ENCODE measurements around the gene PTPN2. TPM values are rescaled to one million over a fixed set of nuclear protein-coding genes. Genes with fewer than 3 reads are reported as not detected.

PTPN2 gene
- total RNA-seq, 3 donors from 2014 or later (not counting 1 experiment from before 2014, with no cell fraction given), result 110 to 115 (median 112) TPM

GRCh38 chr18:12823892-12824291 lies 60.1 kb downstream of the PTPN2 start:
- peak overlapping the region in 1 of 2 donors; percentile 6 for H3K27ac Mint-ChIP-seq
- peaks cover 7% of the 10 kb centered on the region for H3K4me1 ChIP-seq (ENCODE audit: control insufficient read depth, insufficient read depth, low read length)
- H3K4me1 Mint-ChIP-seq, result peaks cover 36 to 38% of the 10 kb centered on the region in 2 donors
- peaks cover 17% of the 10 kb centered on the region for H3K36me3 Mint-ChIP-seq
- H3K4me3 ChIP-seq (ENCODE audit: low read length), result no peak overlapping the region
- ATAC-seq, result no peak
- no peak for TF ChIP-seq CTCF (IDR thresholded peaks at IDR 0.05)
- H3K9me3 Mint-ChIP-seq, result peaks cover 2 to 6% of the 10 kb centered on the region in 2 donors
- H3K36me3 ChIP-seq (ENCODE audit: control insufficient read depth, insufficient read depth, low read length), result peaks cover 47% of the 10 kb centered on the region
- no peaks in the 10 kb centered on the region for H3K27me3 ChIP-seq (ENCODE audit: control insufficient read depth, insufficient read depth, low read length)
- no peak overlapping the region for H3K4me3 Mint-ChIP-seq
- intact Hi-C loops (cut with micrococcal nuclease), result no loop called here
- no peaks in the 10 kb centered on the region for H3K27me3 Mint-ChIP-seq (ENCODE audit: low read depth in 2 of 2)
- 94% methylated on average over 2 of the region's 2 CpGs for WGBS (ENCODE audit: insufficient coverage)
- no peak overlapping the region for H3K27ac ChIP-seq (ENCODE audit: low read length)
- peaks cover 5% of the 10 kb centered on the region for H3K9me3 ChIP-seq (ENCODE audit: control insufficient read depth, insufficient read depth, low read length)
- DNase-seq, result no peak

DNA sequence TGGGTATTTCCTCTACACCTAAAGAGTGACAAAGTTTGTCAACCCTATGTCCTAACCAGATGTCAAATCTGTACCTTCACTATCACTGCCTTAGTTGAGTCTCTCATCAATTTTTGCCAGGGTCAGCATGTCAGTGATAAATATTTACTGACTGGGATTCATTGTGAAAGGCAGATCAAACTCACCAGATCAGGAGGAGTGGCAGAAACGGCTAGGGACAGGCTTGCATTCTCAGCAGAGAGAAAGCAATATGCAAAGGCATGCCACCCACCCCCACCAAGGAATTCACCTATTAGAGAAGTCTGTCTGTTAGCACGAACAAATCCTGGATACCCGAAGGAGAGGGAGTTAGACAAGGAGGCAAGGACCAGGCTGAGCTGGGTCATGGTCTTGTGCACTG lies 62.6 kb downstream of the PTPN2 start:
- ATAC-seq (no peak), DNase-seq (no peak)
- Mint-ChIP-seq H3K4me3 (no peak overlapping the region), H3K9me3 (no peaks in the 10 kb centered on the region), H3K36me3 (peaks cover 17% of the 10 kb centered on the region), H3K27ac (peak overlapping the region; percentile 80 to 86), H3K27me3 (ENCODE audit: low read depth in 2 of 2) (no peaks in the 10 kb centered on the region), H3K4me1 (peaks cover 36 to 39% of the 10 kb centered on the region in 2 donors)
- Histone ChIP-seq H3K27me3 (ENCODE audit: control insufficient read depth, insufficient read depth, low read length) (no peaks in the 10 kb centered on the region), H3K4me1 (ENCODE audit: control insufficient read depth, insufficient read depth, low read length) (peaks cover 7% of the 10 kb centered on the region), H3K4me3 (ENCODE audit: low read length) (no peak overlapping the region), H3K9me3 (ENCODE audit: control insufficient read depth, insufficient read depth, low read length) (no peaks in the 10 kb centered on the region), H3K27ac (ENCODE audit: low read length) (no peak overlapping the region), H3K36me3 (ENCODE audit: control insufficient read depth, insufficient read depth, low read length) (peaks cover 43% of the 10 kb centered on the region)
- 98% methylated on average over 3 of the region's 3 CpGs for WGBS (ENCODE audit: insufficient coverage)
- TF ChIP-seq CTCF (IDR thresholded peaks at IDR 0.05), result no peak
- intact Hi-C loops (cut with micrococcal nuclease), result loop anchor here (2.0 kb wide), 1 partner anchor 17 kb away; no protein-coding TSS in a partner anchor

- no peaks in the 10 kb centered on the region for H3K9me3 ChIP-seq (ENCODE audit: control insufficient read depth, insufficient read depth, low read length)
- H3K27ac ChIP-seq (ENCODE audit: low read length), result no peak overlapping the region
- no peak overlapping the region for H3K4me3 ChIP-seq (ENCODE audit: low read length)
- no peak for TF ChIP-seq CTCF (IDR thresholded peaks at IDR 0.05)
- H3K27ac Mint-ChIP-seq, result peak overlapping the region; percentile 80 to 86
- H3K27me3 Mint-ChIP-seq (ENCODE audit: low read depth in 2 of 2), result no peaks in the 10 kb centered on the region
- no peak for DNase-seq
- peaks cover 36 to 43% of the 10 kb centered on the region in 2 donors for H3K4me1 Mint-ChIP-seq
- no peaks in the 10 kb centered on the region for H3K27me3 ChIP-seq (ENCODE audit: control insufficient read depth, insufficient read depth, low read length)
- peaks cover 7% of the 10 kb centered on the region for H3K4me1 ChIP-seq (ENCODE audit: control insufficient read depth, insufficient read depth, low read length)
- peak in 1 of 3 donors; percentile 49 for ATAC-seq
- H3K9me3 Mint-ChIP-seq, result no peaks in the 10 kb centered on the region
- H3K36me3 ChIP-seq (ENCODE audit: control insufficient read depth, insufficient read depth, low read length), result peaks cover 45% of the 10 kb centered on the region
- H3K4me3 Mint-ChIP-seq, result peak overlapping the region; percentile 14
- intact Hi-C loops (cut with micrococcal nuclease), result loop anchor here (2.0 kb wide), 1 partner anchor 18 kb away; no protein-coding TSS in a partner anchor
- 62% methylated on average over 6 of the region's 6 CpGs for whole genome bisulfite sequencing (ENCODE audit: insufficient coverage)
- peaks cover 22% of the 10 kb centered on the region for H3K36me3 Mint-ChIP-seq
These were observed 63.5 kb downstream of the PTPN2 start for GRCh38 chr18:12820506-12820905.

DNA sequence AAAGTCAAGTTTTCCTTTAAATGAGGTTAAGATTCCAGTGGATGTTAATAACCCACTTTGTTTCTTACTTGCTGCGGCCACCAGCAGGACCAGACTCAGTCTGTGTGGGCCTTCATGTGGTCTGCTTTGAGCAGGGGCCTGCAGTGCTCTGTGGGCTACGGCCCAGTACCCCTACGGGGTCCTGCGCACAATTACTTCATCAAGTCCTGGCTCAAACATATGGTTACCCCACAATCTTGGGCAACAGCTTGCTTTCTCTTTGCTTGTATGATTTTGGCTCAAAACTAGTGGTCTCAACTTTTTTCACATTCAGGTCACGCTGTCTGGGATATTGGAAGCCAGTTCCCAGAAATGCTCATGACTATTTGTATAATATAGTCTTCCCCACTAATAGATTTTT lies 64.2 kb downstream of the PTPN2 start:
- no peaks in the 10 kb centered on the region for H3K27me3 ChIP-seq (ENCODE audit: control insufficient read depth, insufficient read depth, low read length)
- WGBS (ENCODE audit: insufficient coverage), result 69% methylated on average over 4 of the region's 5 CpGs
- Mint-ChIP-seq H3K4me1 (peaks cover 36 to 43% of the 10 kb centered on the region in 2 donors), H3K36me3 (peaks cover 22% of the 10 kb centered on the region), H3K4me3 (peak overlapping the region; percentile 14), H3K27me3 (ENCODE audit: low read depth in 2 of 2) (no peaks in the 10 kb centered on the region), H3K9me3 (no peaks in the 10 kb centered on the region), H3K27ac (peak overlapping the region; percentile 80 to 86)
- H3K36me3 ChIP-seq (ENCODE audit: control insufficient read depth, insufficient read depth, low read length), result peaks cover 41% of the 10 kb centered on the region
- peaks cover 7% of the 10 kb centered on the region for H3K4me1 ChIP-seq (ENCODE audit: control insufficient read depth, insufficient read depth, low read length)
- no peak overlapping the region for H3K4me3 ChIP-seq (ENCODE audit: low read length)
- no peak for TF ChIP-seq CTCF (IDR thresholded peaks at IDR 0.05)
- ATAC-seq, result peak in 2 of 3 donors; percentile 24 to 41
- H3K9me3 ChIP-seq (ENCODE audit: control insufficient read depth, insufficient read depth, low read length), result no peaks in the 10 kb centered on the region
- no peak for DNase-seq
- peak overlapping the region; percentile 39 for H3K27ac ChIP-seq (ENCODE audit: low read length)
- intact Hi-C loops (cut with micrococcal nuclease), result loop anchor here (2.0 kb wide), 1 partner anchor 19 kb away; no protein-coding TSS in a partner anchor

Measured in natural killer cell (primary cell).